IMR-90 (cell line): ENCODE results near the gene PCSK6. TPM values are rescaled to one million over a fixed set of nuclear protein-coding genes. Genes with fewer than 3 reads are reported as not detected.

ENCODE experiments used
- ATAC-seq: fragments of 200-7000 bp; cut with Tn5 transposase; 2 replicates; pipeline ENCODE4 v1.9.1; 2020; ENCODE audit warnings: low read depth, mild to moderate bottlenecking, moderate library complexity
- BruUV-seq: library from RNA; stranded (reverse); fragments of 400-500 nt; replicated peaks from 2 replicates; lab custom pipeline; 2021; lab: Mats Ljungman, UMichigan
- CTCF ChIA-PET: fragments of 300-600 bp; formaldehyde crosslinking; extraction: SDS; loops from one replicate; lab custom pipeline; 2021; ENCODE audit warnings: antibody characterized with exemption; lab: Yijun Ruan, JAX
- POLR2A ChIA-PET: fragments of 300-600 bp; sonication (Branson Sonifier 250); formaldehyde crosslinking; loops from one replicate; lab custom pipeline; 2022; ENCODE audit warnings: antibody characterized with exemption; ENCODE audit not compliant: unreplicated experiment; lab: Charles Lee
- DNase-seq: peaks from one replicate; pipeline ENCODE4 v3.0.0; 2013
- H2AFZ ChIP-seq: replicated peaks from 2 replicates; pipeline ENCODE3; 2013; ENCODE audit warnings: low read length, mild to moderate bottlenecking; ENCODE audit not compliant: poor library complexity
- H2AK5ac ChIP-seq: 2 replicates; pipeline ENCODE4 v1.6.1; 2013; ENCODE audit warnings: low read depth, low read length, inconsistent platforms
- H2AK9ac ChIP-seq: replicated peaks from 2 replicates; pipeline ENCODE3; 2013; ENCODE audit warnings: mild to moderate bottlenecking, low read depth, low read length, moderate library complexity; ENCODE audit not compliant: poor library complexity
- H2BK120ac ChIP-seq: 2 replicates; pipeline ENCODE4 v1.6.1; 2013; ENCODE audit warnings: low read depth, low read length, inconsistent platforms
- H2BK15ac ChIP-seq: 3 replicates; pipeline ENCODE4 v1.6.1; 2013; ENCODE audit warnings: low read depth, low read length, inconsistent platforms
- H2BK20ac ChIP-seq: 2 replicates; pipeline ENCODE4 v1.6.1; 2013; ENCODE audit warnings: low read depth, mild to moderate bottlenecking, inconsistent platforms, low read length, moderate library complexity
- H2BK5ac ChIP-seq: 2 replicates; pipeline ENCODE4 v1.6.1; 2013; ENCODE audit warnings: mild to moderate bottlenecking, low read depth, low read length, inconsistent platforms; ENCODE audit not compliant: poor library complexity, severe bottlenecking
- H3K14ac ChIP-seq: replicated peaks from 2 replicates; pipeline ENCODE4 v1.6.1; 2013; ENCODE audit warnings: low read depth, low read length, inconsistent platforms
- H3K18ac ChIP-seq: 2 replicates; pipeline ENCODE4 v1.6.1; 2013; ENCODE audit warnings: low read depth, low read length, control low read depth
- H3K23ac ChIP-seq: 2 replicates; pipeline ENCODE4 v1.6.1; 2013; ENCODE audit warnings: low read depth, low read length, inconsistent platforms
- H3K27ac ChIP-seq: 2 replicates; pipeline ENCODE4 v1.5.1; 2013; ENCODE audit warnings: mild to moderate bottlenecking, control low read depth, low read length; ENCODE audit not compliant: insufficient read depth
- H3K27me3 ChIP-seq: 2 replicates; pipeline ENCODE4 v1.6.1; 2013; ENCODE audit warnings: low read length; ENCODE audit not compliant: control insufficient read depth, insufficient read depth
- H3K36me3 ChIP-seq: 2 replicates; pipeline ENCODE4 v1.6.1; 2013; ENCODE audit warnings: low read length, mixed read lengths; ENCODE audit not compliant: control insufficient read depth, insufficient read depth
- H3K4ac ChIP-seq: 2 replicates; pipeline ENCODE4 v1.6.1; 2013; ENCODE audit warnings: low read depth, low read length, inconsistent platforms
- H3K4me1 ChIP-seq: 2 replicates; pipeline ENCODE4 v1.6.1; 2013; ENCODE audit warnings: low read length, mixed read lengths; ENCODE audit not compliant: control insufficient read depth, insufficient read depth
- H3K4me2 ChIP-seq: 2 replicates; pipeline ENCODE4 v1.6.1; 2013; ENCODE audit warnings: low read depth, mild to moderate bottlenecking, control low read depth, low read length, moderate library complexity
- H3K4me3 ChIP-seq: 2 replicates; pipeline ENCODE4 v1.5.1; 2013; ENCODE audit warnings: low read depth, mild to moderate bottlenecking, control low read depth, low read length, moderate library complexity; ENCODE audit not compliant: insufficient read depth
- H3K56ac ChIP-seq: 2 replicates; pipeline ENCODE4 v1.6.1; 2013; ENCODE audit warnings: low read length, inconsistent platforms; ENCODE audit not compliant: insufficient read depth; ENCODE audit errors: extremely low read depth
- H3K79me1 ChIP-seq, 2 experiments: 2 replicates each; pipeline ENCODE4 v1.6.1; 2013; ENCODE audit warnings: low read length in 2 of 2, inconsistent platforms in 1 of 2, low read depth in 1 of 2
- H3K9ac ChIP-seq: 2 replicates; pipeline ENCODE4 v1.6.1; 2013; ENCODE audit warnings: low read depth, low read length, control low read depth
- H3K9me1 ChIP-seq: 2 replicates; pipeline ENCODE4 v1.6.1; 2013; ENCODE audit warnings: low read length, inconsistent platforms; ENCODE audit not compliant: insufficient read depth
- H3K9me3 ChIP-seq: 2 replicates; pipeline ENCODE4 v1.6.1; 2013; ENCODE audit warnings: low read length; ENCODE audit not compliant: control insufficient read depth, insufficient read depth
- H4K20me1 ChIP-seq: 2 replicates; pipeline ENCODE4 v1.6.1; 2013; ENCODE audit warnings: low read length, inconsistent platforms; ENCODE audit not compliant: insufficient read depth
- H4K5ac ChIP-seq: 2 replicates; pipeline ENCODE4 v1.6.1; 2013; ENCODE audit warnings: mild to moderate bottlenecking, low read depth, low read length, control low read depth
- H4K8ac ChIP-seq, 2 experiments: 2 replicates each; pipeline ENCODE4 v1.6.1; 2013; ENCODE audit warnings: low read depth in 2 of 2, low read length in 2 of 2, control low read depth in 1 of 2, inconsistent platforms in 1 of 2
- H4K91ac ChIP-seq: 2 replicates; pipeline ENCODE4 v1.6.1; 2013; ENCODE audit warnings: low read depth, low read length, inconsistent platforms; ENCODE audit not compliant: insufficient read depth
- CEBPB ChIP-seq: IDR thresholded peaks from 2 replicates; pipeline ENCODE4 v1.6.1; 2012; ENCODE audit warnings: low read depth, low read length, improper control_type of control experiment
- CHD1 ChIP-seq: IDR thresholded peaks from 2 replicates; pipeline ENCODE4 v1.6.1; 2012; ENCODE audit warnings: low read depth, low read length, improper control_type of control experiment
- FOS ChIP-seq: fragments of 150-350 bp; IDR thresholded peaks from 2 replicates; pipeline ENCODE4 v1.6.1; 2016; ENCODE audit warnings: low read depth, low read length
- MAZ ChIP-seq: IDR thresholded peaks from 2 replicates; pipeline ENCODE4 v1.6.1; 2012; ENCODE audit warnings: low read depth, mild to moderate bottlenecking, low read length, improper control_type of control experiment, moderate library complexity, borderline replicate concordance
- NFE2L2 ChIP-seq: fragments of 150-350 bp; IDR thresholded peaks from 2 replicates; pipeline ENCODE4 v1.6.1; 2016; ENCODE audit warnings: low read depth, mild to moderate bottlenecking, low read length
- POLR2A ChIP-seq: IDR thresholded peaks from 2 replicates; pipeline ENCODE4 v1.6.1; 2012; ENCODE audit warnings: mild to moderate bottlenecking, low read depth, low read length
- RAD21 ChIP-seq: IDR thresholded peaks from 2 replicates; pipeline ENCODE4 v1.6.1; 2012; ENCODE audit warnings: low read length, improper control_type of control experiment
- RCOR1 ChIP-seq: IDR thresholded peaks from 2 replicates; pipeline ENCODE4 v1.6.1; 2012; ENCODE audit warnings: mild to moderate bottlenecking, low read length, improper control_type of control experiment; ENCODE audit not compliant: insufficient replicate concordance
- RFX5 ChIP-seq: IDR thresholded peaks from 2 replicates; pipeline ENCODE4 v1.8.0; 2012; ENCODE audit warnings: low read depth, mild to moderate bottlenecking, low read length, moderate library complexity
- SMC3 ChIP-seq: fragments of 150-350 bp; IDR thresholded peaks from 2 replicates; pipeline ENCODE4 v1.6.1; 2016; ENCODE audit warnings: low read depth, mild to moderate bottlenecking, antibody characterized with exemption, low read length, moderate library complexity
- WGBS, 2 experiments: methylation state at CpG; one replicate each; pipeline versions ENCODE4 v1.1.5 to v1.1.7; 2013; ENCODE audit warnings: missing lambda C conversion rate in 2 of 2; ENCODE audit not compliant: insufficient read length in 1 of 2; ENCODE audit errors: extremely low coverage in 2 of 2; 5-methylcytosine and 5-hydroxymethylcytosine counted together
- dilution Hi-C: fragments of 300-500 bp; cut with HindIII; formaldehyde crosslinking; loops from one replicate; pipeline ENCODE4 v1.14.3; 2018; ENCODE audit warnings: low sequenced_read_pairs; ENCODE audit not compliant: unreplicated experiment
- in situ Hi-C: fragments of 300-500 bp; cut with MboI; formaldehyde crosslinking; loops from 3 replicates; pipeline ENCODE4 v1.14.3; 2019; ENCODE audit warnings: low sequenced_read_pairs, inconsistent platforms, mixed read lengths
- intact Hi-C: fragments of 100-400 bp; cut with micrococcal nuclease; formaldehyde crosslinking; loops from 2 replicates; pipeline ENCODE4 v1.10.0; 2022
- polyA plus RNA-seq, 3 experiments: library from polyadenylated mRNA; depleted of rRNA; stranded (reverse); fragments of >200 nt; gene quantifications; 2 replicates each; pipeline ENCODE4 v1.2.3, GENCODE V29; 2012; ENCODE audit warnings: low replicate concordance in 1 of 3
- total RNA-seq: library from RNA; depleted of rRNA; stranded (reverse); fragments of >200 nt; gene quantifications from 2 replicates; pipeline ENCODE4 v1.2.3, GENCODE V29; 2012
- TF ChIP-seq, protein P1 (sequence below): fragments of 150-350 bp; IDR thresholded peaks from 2 replicates; pipeline ENCODE4 v1.6.1; 2016; ENCODE audit warnings: low read depth, mild to moderate bottlenecking, low read length, moderate library complexity, borderline replicate concordance
- TF ChIP-seq, protein P2 (sequence below): conservative IDR thresholded peaks from 2 replicates; pipeline ENCODE4 v1.5.1; 2012; ENCODE audit warnings: mild to moderate bottlenecking, low read depth, low read length, improper control_type of control experiment
- TF ChIP-seq, protein P3 (sequence below): fragments of 150-350 bp; IDR thresholded peaks from 2 replicates; pipeline ENCODE4 v1.6.1; 2017; ENCODE audit warnings: mild to moderate bottlenecking, antibody characterized with exemption, low read length, low read depth

Gene PCSK6
- total and polyA plus RNA-seq, 2 of the 4 experiments (the other 2 are of a cell fraction), result not detected

DNA sequence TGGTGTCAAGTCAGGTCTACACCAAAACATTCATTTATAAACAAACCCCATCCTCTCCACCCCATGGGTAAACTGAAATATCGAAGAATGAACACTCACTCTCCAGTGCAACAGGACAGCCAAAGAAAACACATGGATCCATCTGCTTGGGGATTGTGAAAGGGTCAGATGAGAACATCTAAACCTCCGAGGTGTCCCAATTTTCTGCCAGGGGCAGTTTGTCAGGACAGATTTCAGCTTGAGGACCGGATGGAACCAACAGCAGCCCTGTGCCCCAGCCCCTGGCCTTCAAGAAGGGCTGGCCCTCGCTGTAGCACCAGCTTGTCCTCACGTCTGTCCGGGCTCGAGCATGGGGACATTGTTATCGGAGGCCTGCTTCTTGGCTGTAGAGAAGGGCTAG lies 45.5 kb downstream of the PCSK6 start:
- H3K9me1 ChIP-seq, result 0 out of 2 replicates have a peak, but pooled peaks cover 3% of the 10 kb centered on the region
- H3K4ac ChIP-seq, result no peak overlapping the region
- ATAC-seq (no peak), DNase-seq (no peak)
- in situ Hi-C loops (no loop called here), intact Hi-C loops (no loop called here), dilution Hi-C loops (no loop called here)
- no peak overlapping the region for H4K8ac ChIP-seq
- no peak overlapping the region for H2BK15ac ChIP-seq
- no peak overlapping the region for H4K91ac ChIP-seq
- POLR2A ChIA-PET, result no interaction called here
- H3K4me1 ChIP-seq, result no peaks in the 10 kb centered on the region; the same call in 1 of the 2 replicates
- H3K14ac ChIP-seq, result no peak overlapping the region
- H3K27me3 ChIP-seq, result peaks cover 7% of the 10 kb centered on the region
- no peaks in the 10 kb centered on the region for H4K20me1 ChIP-seq
- H3K9me3 ChIP-seq, result peaks cover 2% of the 10 kb centered on the region; the same call in 1 of the 2 replicates
- no peaks in the 10 kb centered on the region for H3K79me1 ChIP-seq
- H4K5ac ChIP-seq, result no peak overlapping the region
- WGBS, 2 experiments, result 10% methylated on average over 2 of the region's 8 CpGs; no CpG with 5 or more reads in 1 of the 2 experiments
- no peak overlapping the region for H3K27ac ChIP-seq
- no peak overlapping the region for H3K56ac ChIP-seq
- H3K4me2 ChIP-seq, result no peak overlapping the region
- H2AK5ac ChIP-seq, result no peak overlapping the region
- no peak overlapping the region for H2BK120ac ChIP-seq
- H2BK5ac ChIP-seq, result no peak overlapping the region
- H3K23ac ChIP-seq, result no peak overlapping the region
- no peaks in the 10 kb centered on the region for H3K36me3 ChIP-seq
- H2AK9ac ChIP-seq, result no peak overlapping the region
- CTCF ChIA-PET, result no interaction called here
- BruUV-seq, result no TSS peak
- H3K4me3 ChIP-seq, result no peak overlapping the region
- no peak overlapping the region for H3K18ac ChIP-seq
- H3K9ac ChIP-seq, result no peak overlapping the region
- no peak overlapping the region for H2BK20ac ChIP-seq
- no peak for TF ChIP-seq RAD21
- no peak for TF ChIP-seq POLR2A
- TF ChIP-seq, protein P1, sequence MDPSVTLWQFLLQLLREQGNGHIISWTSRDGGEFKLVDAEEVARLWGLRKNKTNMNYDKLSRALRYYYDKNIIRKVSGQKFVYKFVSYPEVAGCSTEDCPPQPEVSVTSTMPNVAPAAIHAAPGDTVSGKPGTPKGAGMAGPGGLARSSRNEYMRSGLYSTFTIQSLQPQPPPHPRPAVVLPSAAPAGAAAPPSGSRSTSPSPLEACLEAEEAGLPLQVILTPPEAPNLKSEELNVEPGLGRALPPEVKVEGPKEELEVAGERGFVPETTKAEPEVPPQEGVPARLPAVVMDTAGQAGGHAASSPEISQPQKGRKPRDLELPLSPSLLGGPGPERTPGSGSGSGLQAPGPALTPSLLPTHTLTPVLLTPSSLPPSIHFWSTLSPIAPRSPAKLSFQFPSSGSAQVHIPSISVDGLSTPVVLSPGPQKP, result no peak
- TF ChIP-seq, protein P2, sequence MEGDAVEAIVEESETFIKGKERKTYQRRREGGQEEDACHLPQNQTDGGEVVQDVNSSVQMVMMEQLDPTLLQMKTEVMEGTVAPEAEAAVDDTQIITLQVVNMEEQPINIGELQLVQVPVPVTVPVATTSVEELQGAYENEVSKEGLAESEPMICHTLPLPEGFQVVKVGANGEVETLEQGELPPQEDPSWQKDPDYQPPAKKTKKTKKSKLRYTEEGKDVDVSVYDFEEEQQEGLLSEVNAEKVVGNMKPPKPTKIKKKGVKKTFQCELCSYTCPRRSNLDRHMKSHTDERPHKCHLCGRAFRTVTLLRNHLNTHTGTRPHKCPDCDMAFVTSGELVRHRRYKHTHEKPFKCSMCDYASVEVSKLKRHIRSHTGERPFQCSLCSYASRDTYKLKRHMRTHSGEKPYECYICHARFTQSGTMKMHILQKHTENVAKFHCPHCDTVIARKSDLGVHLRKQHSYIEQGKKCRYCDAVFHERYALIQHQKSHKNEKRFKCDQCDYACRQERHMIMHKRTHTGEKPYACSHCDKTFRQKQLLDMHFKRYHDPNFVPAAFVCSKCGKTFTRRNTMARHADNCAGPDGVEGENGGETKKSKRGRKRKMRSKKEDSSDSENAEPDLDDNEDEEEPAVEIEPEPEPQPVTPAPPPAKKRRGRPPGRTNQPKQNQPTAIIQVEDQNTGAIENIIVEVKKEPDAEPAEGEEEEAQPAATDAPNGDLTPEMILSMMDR, result no peak
- TF ChIP-seq MAZ, result no peak
- no peak for TF ChIP-seq RCOR1
- TF ChIP-seq CEBPB, result no peak
- no peak for TF ChIP-seq NFE2L2
- no peak for TF ChIP-seq FOS
- TF ChIP-seq CHD1, result no peak
- no peak for TF ChIP-seq SMC3
- TF ChIP-seq, protein P3, sequence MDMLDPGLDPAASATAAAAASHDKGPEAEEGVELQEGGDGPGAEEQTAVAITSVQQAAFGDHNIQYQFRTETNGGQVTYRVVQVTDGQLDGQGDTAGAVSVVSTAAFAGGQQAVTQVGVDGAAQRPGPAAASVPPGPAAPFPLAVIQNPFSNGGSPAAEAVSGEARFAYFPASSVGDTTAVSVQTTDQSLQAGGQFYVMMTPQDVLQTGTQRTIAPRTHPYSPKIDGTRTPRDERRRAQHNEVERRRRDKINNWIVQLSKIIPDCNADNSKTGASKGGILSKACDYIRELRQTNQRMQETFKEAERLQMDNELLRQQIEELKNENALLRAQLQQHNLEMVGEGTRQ, result no peak
- no peak for TF ChIP-seq RFX5
- H2AFZ ChIP-seq, result no peak overlapping the region
